HG03097 (cell line): Measurements from ENCODE around the gene SCAMP1.
"Not testable (repeated sequence)": the region's sequence is repeated elsewhere in the genome, so short reads cannot be mapped to it uniquely, and the experiment has no call there.

Source experiments
- ATAC-seq: cut with Tn5 transposase; IDR thresholded peaks from one replicate; pipeline ENCODE4 v1.9.1; 2021; ENCODE audit not compliant: unreplicated experiment, low FRiP score

The SCAMP1 gene

GRCh38 chr5:78419396-78419795, 59.0 kb downstream of the SCAMP1 start:
- ATAC-seq = no peak

- no peak for ATAC-seq
These were observed 60.1 kb downstream of the SCAMP1 start for GRCh38 chr5:78420548-78420947.

- no peak for ATAC-seq
These were observed 64.2 kb downstream of the SCAMP1 start for GRCh38 chr5:78424665-78425064.

- no peak for ATAC-seq
These were observed 69.0 kb downstream of the SCAMP1 start for GRCh38 chr5:78429332-78429980.

- no peak for ATAC-seq
These were observed 70.4 kb downstream of the SCAMP1 start for GRCh38 chr5:78430866-78431265.

GRCh38 chr5:78433972-78434371, 73.6 kb downstream of the SCAMP1 start:
- ATAC-seq = no peak

GRCh38 chr5:78447775-78448424, 87.5 kb downstream of the SCAMP1 start:
- ATAC-seq = no peak

GRCh38 chr5:78449103-78449502, 88.7 kb downstream of the SCAMP1 start:
- ATAC-seq = no peak

- ATAC-seq = not testable (repeated sequence)
These were observed 97.1 kb downstream of the SCAMP1 start for GRCh38 chr5:78457507-78457906.

GRCh38 chr5:78458843-78459242, 98.4 kb downstream of the SCAMP1 start:
- ATAC-seq = no peak

GRCh38 chr5:78467140-78467539, 106.7 kb downstream of the SCAMP1 start:
- ATAC-seq = no peak

- ATAC-seq = no peak
These were observed 107.4 kb downstream of the SCAMP1 start for GRCh38 chr5:78467752-78468357.

- no peak for ATAC-seq
These were observed 111.5 kb downstream of the SCAMP1 start for GRCh38 chr5:78471896-78472295.

GRCh38 chr5:78472469-78473106, 112.2 kb downstream of the SCAMP1 start:
- no peak for ATAC-seq

- ATAC-seq = no peak
These were observed 113.3 kb downstream of the SCAMP1 start for GRCh38 chr5:78473751-78474150.

- ATAC-seq = no peak
These were observed 115.0 kb downstream of the SCAMP1 start for GRCh38 chr5:78475370-78475769.

- ATAC-seq = no peak
These were observed 116.4 kb downstream of the SCAMP1 start for GRCh38 chr5:78476795-78477194.

- ATAC-seq = no peak
These were observed 122.5 kb downstream of the SCAMP1 start for GRCh38 chr5:78482948-78483347.

- ATAC-seq = peak; percentile 87
These were observed 123.5 kb downstream of the SCAMP1 start for GRCh38 chr5:78483809-78484521.

GRCh38 chr5:78486218-78486617, 125.8 kb downstream of the SCAMP1 start:
- ATAC-seq = no peak

- no peak for ATAC-seq
These were observed 127.4 kb downstream of the SCAMP1 start for GRCh38 chr5:78487846-78488245.
